ENCODE data around the gene COQ7. TPM values are rescaled to one million over a fixed set of nuclear protein-coding genes. Genes with fewer than 3 reads are reported as not detected.

COQ7 gene
- total and polyA plus RNA-seq, 10 donors = 6.6 to 23.4 (median 13.0) TPM

- TF ChIP-seq POLR2A (IDR thresholded peaks at IDR 0.05) = no peak
- no peak for TF ChIP-seq POLR2AphosphoS5 (IDR thresholded peaks at IDR 0.05)
- TF ChIP-seq, protein P1, sequence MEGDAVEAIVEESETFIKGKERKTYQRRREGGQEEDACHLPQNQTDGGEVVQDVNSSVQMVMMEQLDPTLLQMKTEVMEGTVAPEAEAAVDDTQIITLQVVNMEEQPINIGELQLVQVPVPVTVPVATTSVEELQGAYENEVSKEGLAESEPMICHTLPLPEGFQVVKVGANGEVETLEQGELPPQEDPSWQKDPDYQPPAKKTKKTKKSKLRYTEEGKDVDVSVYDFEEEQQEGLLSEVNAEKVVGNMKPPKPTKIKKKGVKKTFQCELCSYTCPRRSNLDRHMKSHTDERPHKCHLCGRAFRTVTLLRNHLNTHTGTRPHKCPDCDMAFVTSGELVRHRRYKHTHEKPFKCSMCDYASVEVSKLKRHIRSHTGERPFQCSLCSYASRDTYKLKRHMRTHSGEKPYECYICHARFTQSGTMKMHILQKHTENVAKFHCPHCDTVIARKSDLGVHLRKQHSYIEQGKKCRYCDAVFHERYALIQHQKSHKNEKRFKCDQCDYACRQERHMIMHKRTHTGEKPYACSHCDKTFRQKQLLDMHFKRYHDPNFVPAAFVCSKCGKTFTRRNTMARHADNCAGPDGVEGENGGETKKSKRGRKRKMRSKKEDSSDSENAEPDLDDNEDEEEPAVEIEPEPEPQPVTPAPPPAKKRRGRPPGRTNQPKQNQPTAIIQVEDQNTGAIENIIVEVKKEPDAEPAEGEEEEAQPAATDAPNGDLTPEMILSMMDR (IDR thresholded peaks at IDR 0.05 in 8 of 11, conservative IDR thresholded peaks at IDR 0.05 in 3 of 11) = no peak
- Histone ChIP-seq H3K4me1 (peaks cover 6 to 17% (median 12%) of the 10 kb centered on the region in 6 donors), H3K27me3 (replicated peaks in 1 of 7) (peaks cover 0 to 21% (median 0%) of the 10 kb centered on the region in 7 donors), H3K36me3 (peaks cover 0 to 36% (median 15%) of the 10 kb centered on the region in 6 donors), H3K9me3 (peaks cover 0 to 9% (median 5%) of the 10 kb centered on the region in 8 donors), H3K27ac (no peak overlapping the region), H3K4me3 (no peak overlapping the region)
- intact Hi-C loops (cut with DNase I; ENCODE audit: low total_unique reads) = loop anchor here (10.0 kb wide), 1 partner anchor 91 kb away; no protein-coding TSS in a partner anchor
- WGBS, 5 donors = 77 to 84% (median 84%) methylated on average over 1 of the region's 1 CpG
- DNase-seq = no peak
Measured at GRCh38 chr16:19083670-19084069, 16.3 kb downstream of the COQ7 start.

- Histone ChIP-seq H3K9me3 (peaks cover 0 to 9% (median 5%) of the 10 kb centered on the region in 8 donors), H3K4me3 (no peak overlapping the region), H3K27ac (no peak overlapping the region), H3K36me3 (peaks cover 0 to 32% (median 11%) of the 10 kb centered on the region in 6 donors), H3K4me1 (peaks cover 6 to 17% (median 12%) of the 10 kb centered on the region in 6 donors), H3K27me3 (replicated peaks in 1 of 7) (peaks cover 0 to 21% (median 0%) of the 10 kb centered on the region in 7 donors)
- TF ChIP-seq, protein P1 (IDR thresholded peaks at IDR 0.05 in 8 of 11, conservative IDR thresholded peaks at IDR 0.05 in 3 of 11) = no peak
- TF ChIP-seq POLR2A (IDR thresholded peaks at IDR 0.05) = no peak
- no peak for TF ChIP-seq POLR2AphosphoS5 (IDR thresholded peaks at IDR 0.05)
- intact Hi-C loops (cut with DNase I; ENCODE audit: low total_unique reads) = loop anchor here (10.0 kb wide), 1 partner anchor 91 kb away; no protein-coding TSS in a partner anchor
- WGBS, 5 donors = 76 to 90% (median 82%) methylated on average over 3 of the region's 3 CpGs
- DNase-seq = no peak
Measured at GRCh38 chr16:19084139-19084538, 16.7 kb downstream of the COQ7 start.

GRCh38 chr16:19084879-19085278 is 17.5 kb downstream of the COQ7 start:
- Histone ChIP-seq H3K4me3 (no peak overlapping the region), H3K9me3 (peaks cover 0 to 9% (median 5%) of the 10 kb centered on the region in 8 donors), H3K4me1 (peaks cover 6 to 17% (median 12%) of the 10 kb centered on the region in 6 donors), H3K36me3 (peaks cover 0 to 24% (median 10%) of the 10 kb centered on the region in 6 donors), H3K27me3 (replicated peaks in 1 of 7) (peaks cover 0 to 21% (median 0%) of the 10 kb centered on the region in 7 donors), H3K27ac (no peak overlapping the region)
- WGBS, 5 donors = 88 to 95% (median 89%) methylated on average over 5 of the region's 5 CpGs
- TF ChIP-seq POLR2A (IDR thresholded peaks at IDR 0.05) (no peak), POLR2AphosphoS5 (IDR thresholded peaks at IDR 0.05) (no peak)
- intact Hi-C loops (cut with DNase I; ENCODE audit: low total_unique reads) = loop anchor here (5.0 to 10.0 kb wide), 2 partner anchors 90 to 417 kb away; no protein-coding TSS in a partner anchor
- no peak for DNase-seq

GRCh38 chr16:19085679-19086200 is 18.3 kb downstream of the COQ7 start:
- WGBS, 5 donors = 29 to 46% (median 38%) methylated on average over 8 of the region's 8 CpGs
- DNase-seq = no peak
- H3K27ac ChIP-seq = no peak overlapping the region
- intact Hi-C loops (cut with DNase I; ENCODE audit: low total_unique reads) = loop anchor here (2.0 to 10.0 kb wide), 3 partner anchors 89 to 417 kb away; no protein-coding TSS in a partner anchor
- H3K9me3 ChIP-seq = peaks cover 0 to 6% (median 4%) of the 10 kb centered on the region in 8 donors
- TF ChIP-seq, protein P1 (IDR thresholded peaks at IDR 0.05 in 8 of 11, conservative IDR thresholded peaks at IDR 0.05 in 3 of 11) = no peak
- no peak for TF ChIP-seq POLR2A (IDR thresholded peaks at IDR 0.05)
- peak overlapping the region in 2 of 8 donors; percentile 30 to 63 for H3K4me3 ChIP-seq
- H3K36me3 ChIP-seq = peaks cover 0 to 17% (median 10%) of the 10 kb centered on the region in 6 donors
- H3K4me1 ChIP-seq = peaks cover 6 to 17% (median 12%) of the 10 kb centered on the region in 6 donors
- H3K27me3 ChIP-seq (replicated peaks in 1 of 7) = peaks cover 0 to 21% (median 0%) of the 10 kb centered on the region in 7 donors

Measured in spleen (tissue), 11 donors.